Retina (tissue), 1 donor: ENCODE results near the gene UNC79.
"Not testable (repeated sequence)": the region's sequence is repeated elsewhere in the genome, so short reads cannot be mapped to it uniquely, and the experiment has no call there.

Experiments used
- DNase-seq: peaks from one replicate; pipeline ENCODE4 v3.0.0-alpha.2; 2016

Gene UNC79

DNA sequence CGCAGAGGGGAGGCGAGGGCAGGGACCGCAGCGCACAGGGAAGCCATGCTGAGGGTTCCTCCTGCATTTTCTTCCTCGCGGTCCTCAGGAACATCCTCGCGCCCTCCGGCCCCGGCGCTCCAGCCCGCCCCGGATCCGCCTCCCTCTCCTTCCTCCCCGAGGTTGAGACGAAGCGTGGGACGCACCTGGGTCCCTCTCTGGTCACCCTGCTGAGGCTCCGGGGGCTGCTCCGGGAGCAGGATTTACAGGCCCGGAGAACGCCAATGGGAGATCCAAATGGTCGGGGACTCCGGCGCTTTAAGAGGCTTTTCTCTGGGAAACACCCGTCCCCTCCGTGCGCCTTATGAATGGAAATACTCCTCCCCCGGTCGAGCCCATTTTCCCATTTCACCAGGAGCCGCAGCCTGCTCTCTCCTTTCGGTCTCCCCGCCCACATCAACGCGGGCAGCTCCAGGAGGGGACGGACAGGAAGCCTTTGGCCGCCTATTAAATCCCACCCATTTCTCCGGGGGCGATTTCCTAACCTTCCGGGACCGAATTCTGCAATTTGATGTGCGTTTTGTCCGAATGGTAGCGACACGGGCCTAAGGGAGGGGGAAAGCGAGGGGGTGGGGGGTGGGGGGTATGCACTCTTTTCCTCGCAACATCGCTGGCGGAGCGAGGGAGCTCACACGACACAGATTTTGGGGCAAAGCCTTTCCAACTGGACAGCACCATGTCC lies at the start of gene UNC79:
TSS of gene UNC79 (plus strand) at position 625 of the 721 bp plus-strand sequence. CDS start at position 716, 91 bp downstream.
- DNase-seq = peak; percentile 85

DNA sequence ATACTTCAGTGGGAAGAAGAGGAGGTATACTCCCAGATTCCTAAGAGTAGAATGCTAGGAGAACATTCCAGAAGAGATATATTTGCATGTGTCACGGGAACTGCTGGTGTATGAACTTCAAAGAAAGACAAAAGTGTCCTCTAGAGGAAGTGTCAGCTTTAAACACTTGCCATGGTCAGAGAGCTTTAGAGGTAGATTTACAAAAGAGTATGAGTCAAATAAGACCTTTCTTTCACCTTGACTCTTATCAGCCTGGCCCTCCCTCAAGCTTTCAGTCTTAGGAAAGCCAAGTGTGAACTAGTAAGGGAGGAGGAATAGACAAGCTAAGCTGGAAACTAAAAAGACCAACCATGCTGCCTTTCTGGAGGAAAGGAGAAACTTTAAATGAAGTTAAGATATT lies 49.1 kb upstream of the UNC79 start:
- no peak for DNase-seq

DNA sequence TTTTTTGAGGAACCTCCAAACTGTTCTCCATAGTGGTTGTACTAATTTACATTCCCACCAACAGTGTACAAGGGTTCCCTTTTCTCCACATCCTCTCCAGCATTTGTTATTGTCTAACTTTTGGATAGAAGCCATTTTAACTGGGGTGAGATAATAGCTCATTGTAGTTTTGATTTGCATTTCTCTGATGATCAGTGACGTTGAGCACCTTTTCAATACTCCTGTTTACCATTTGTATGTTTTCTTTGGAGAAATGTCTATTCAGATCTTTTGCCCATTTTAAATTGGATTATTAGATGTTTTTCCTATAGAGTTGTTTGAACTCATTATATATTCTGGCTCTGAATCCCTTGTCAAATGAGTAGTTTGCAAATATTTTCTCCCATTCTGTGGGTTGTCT lies 46.5 kb upstream of the UNC79 start:
- DNase-seq = not testable (repeated sequence)

DNA sequence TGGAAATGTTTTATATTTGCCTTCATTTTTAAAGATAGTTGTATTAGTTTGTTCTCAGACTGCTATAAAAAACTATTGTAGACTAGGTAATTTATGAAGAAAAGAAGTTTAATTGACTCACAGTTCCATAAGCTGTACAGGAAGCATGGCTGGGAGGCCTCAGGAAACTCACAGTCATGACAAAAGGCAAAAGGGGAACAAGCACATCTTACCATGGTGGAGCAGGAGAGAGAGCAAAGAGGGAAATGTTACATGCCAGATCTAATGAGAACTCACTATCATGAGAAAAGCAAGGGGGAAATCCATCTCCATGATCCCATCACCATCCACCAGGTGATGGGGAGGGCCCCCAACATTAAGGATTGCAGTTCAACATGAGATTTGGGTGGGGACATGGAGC lies 35.5 kb upstream of the UNC79 start:
- DNase-seq = no peak

DNA sequence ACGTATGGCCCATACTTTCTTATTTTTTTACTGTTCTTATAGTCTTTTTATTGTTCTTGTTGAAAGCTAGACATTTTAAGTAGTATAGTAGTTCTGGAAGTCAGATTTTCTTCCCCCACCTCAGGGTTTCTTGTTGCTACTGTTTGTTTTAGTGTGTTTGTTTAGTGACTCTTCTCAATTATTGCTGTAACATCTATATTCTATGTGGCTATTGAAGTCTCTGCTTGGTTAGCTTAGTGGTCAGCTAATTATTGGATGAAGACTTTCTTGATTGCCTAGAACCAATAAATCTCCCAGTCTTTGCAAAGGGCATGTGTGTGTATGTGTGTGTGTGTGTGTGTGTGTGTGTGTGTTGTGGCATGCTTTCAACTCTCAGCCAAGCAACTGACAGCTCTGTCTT lies 34.3 kb upstream of the UNC79 start:
- no peak for DNase-seq

DNA sequence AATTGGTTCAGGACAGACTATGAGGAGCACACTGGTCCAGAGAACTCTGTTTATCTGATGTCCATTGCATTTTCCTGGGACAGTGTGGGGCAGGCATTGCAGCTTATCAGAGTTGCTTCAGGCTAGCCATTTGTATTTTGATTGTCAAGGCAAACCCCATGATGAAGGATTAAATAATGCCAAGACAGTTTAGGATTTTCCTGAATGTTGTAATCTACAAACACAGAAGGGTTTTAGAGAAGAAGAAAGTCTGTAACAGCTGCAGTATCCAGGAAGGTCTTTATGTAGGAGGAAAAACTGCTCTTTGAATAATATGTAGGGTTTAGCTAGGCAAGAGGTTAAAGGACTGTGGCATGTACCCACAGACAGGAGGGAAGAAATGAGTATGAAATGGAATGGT lies 32.2 kb upstream of the UNC79 start:
- DNase-seq = no peak

DNA sequence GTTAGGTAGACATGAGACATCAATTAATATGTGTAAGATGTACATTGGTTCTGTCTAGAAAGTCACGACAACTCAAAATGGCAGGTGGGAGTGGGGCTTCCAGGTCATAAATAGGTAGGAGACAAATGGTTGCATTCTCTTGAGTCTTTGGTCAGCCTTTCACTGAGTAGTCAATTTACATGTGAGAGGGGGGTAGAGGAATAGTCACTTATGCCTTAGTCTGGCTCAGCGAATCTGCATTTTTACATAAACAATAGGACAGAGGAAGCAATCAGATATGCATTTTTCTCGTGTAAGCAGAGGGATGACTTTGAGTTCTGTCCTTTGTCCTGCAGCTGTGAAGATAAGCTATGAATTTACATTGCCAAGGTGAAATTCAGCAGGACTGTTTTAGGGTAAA lies 27.8 kb upstream of the UNC79 start:
- no peak for DNase-seq

DNA sequence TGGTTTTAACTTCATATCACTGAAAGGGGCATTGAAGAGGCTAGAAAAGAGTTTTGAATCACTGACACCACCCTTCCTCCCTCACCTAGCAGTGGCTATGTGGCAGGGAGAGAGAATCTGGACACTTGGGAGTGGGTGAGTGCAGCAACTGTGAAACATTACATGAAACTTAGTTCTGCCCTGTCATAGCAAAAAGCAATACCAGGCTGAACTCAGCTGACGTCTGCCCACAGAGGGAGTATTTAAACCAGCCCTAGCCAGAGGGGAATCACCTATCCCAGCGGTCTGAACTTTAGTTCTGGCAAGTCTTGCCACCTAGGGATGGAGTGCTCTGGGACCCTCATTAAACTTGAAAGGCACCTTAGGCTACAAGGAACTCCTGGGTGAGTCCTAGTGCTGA lies 20.7 kb upstream of the UNC79 start:
- DNase-seq = no peak

DNA sequence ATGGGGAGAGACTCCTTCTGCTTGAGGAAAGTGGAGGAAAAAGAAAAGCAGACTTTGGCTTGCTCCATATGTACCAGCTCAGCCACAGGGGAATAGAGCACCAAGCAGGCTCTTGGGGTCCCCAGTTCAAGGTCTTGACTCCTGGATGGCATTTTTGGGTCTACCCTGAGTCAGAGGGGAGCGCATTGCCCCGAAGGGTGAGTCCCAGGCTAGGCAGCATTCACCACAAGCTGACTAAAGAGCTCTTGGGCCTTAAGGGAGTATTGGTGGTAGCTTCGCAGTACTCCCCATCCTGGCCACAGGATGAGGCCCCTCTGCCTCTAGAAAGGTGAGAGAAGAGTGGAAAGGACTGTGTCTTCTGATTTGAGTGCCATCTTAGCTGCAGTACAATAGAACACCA lies 19.8 kb upstream of the UNC79 start:
- no peak for DNase-seq

DNA sequence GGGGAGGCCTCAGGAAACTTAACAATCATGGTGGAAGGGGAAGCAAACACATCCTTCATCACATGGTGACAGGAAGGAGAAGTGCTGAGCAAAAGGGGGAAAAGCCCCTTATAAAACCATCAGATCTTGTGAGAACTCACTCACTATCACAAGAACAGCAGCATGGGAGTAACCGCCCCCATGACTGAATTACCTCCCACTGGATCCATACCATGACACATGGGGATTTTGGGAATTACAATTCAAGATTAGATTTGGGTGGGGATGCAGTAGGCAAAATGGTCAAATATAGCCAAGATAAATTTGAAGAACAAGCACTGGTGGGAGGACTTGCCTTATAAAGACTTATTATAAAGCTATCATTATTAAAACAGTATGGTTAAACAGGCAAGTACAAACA lies 5.6 kb upstream of the UNC79 start:
- DNase-seq = not testable (repeated sequence)

DNA sequence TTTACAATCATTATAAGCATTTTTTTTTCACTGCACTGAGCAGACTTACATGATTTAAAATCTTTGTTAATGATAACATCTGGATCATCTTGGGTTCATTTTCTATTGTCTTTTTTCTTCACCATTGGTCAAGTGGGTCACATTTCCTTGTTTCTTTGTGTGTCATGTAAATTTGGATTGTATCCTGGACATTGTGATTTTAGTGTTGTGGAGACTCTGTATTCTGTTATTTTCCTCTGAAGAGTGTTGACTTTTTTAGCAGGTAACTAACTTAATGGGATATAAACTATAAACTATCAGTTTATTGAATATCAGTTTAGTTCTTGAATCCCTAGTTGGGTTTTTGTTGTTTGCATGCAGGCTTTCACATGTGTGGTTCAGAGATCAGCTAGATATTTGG lies 4.0 kb upstream of the UNC79 start:
- DNase-seq = no peak

DNA sequence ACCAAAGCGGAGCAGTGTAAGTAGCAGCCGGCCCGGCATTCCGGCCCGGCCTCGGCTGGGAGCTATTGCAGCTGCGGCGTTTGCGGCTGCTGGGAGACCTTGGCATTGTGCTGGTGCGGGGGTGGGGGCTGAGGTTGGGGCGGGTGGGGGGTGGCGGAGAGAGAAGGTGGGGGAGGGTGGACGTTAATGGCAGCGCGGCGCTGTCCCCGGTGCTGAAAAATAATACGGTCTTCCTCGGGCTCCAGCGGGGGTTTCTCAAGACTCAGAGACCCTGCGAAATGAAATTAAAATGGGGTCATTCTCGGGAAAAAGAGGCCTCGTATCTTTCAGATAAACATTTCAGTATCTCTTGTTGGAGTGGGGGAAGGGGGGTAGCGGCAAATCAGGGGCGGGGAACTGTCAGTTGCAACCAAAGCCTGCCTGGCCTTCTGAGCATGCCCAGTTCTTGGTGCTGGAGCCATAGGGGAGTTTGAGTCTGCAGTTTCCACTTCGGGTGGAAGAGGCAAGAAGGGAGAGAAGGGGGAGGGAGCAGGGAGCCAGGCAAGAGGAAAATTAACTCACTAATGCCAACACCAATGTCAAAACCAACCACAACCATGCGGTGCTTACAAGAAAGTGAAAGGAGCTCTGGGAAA lies 414 bp downstream of the UNC79 start:
- DNase-seq = peak; percentile 78

DNA sequence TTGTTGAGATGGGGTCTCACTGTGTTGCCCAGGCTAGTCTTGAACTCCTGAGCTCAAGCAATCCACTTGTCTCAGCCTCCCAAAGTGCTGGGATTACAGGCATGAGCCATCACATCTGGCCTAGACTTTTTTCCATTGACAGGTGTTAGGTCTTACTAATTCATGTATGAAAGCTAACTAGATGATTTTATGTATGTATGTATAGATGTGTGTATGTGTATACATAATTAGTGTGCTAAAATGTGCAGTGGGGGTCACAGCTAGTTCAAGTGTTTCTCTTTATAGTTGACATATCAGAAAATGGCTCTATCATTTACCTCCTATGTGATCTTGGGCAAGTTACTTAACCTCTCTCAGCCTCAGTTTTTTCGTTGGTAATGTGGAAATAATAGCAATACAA lies 23.5 kb downstream of the UNC79 start:
- no peak for DNase-seq

DNA sequence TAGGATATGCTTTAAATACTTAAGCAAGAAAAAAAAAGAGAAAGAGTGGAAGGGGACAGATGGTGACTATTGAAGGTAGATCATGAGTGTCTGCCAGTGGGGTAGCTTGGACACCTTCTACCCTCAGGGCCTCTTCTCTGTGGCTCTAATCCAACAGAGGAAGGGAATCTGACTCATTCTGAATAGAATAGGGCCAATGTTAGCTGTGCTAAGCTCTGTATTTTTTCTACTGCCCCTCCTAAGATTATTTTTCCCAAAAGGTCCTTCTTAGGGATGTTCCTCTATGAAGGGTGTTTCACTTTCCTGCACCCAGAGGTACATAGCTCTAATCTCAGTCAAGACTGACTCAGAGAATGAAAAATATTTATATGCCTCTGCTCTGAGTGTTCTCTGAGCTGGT lies 25.6 kb downstream of the UNC79 start:
- no peak for DNase-seq

DNA sequence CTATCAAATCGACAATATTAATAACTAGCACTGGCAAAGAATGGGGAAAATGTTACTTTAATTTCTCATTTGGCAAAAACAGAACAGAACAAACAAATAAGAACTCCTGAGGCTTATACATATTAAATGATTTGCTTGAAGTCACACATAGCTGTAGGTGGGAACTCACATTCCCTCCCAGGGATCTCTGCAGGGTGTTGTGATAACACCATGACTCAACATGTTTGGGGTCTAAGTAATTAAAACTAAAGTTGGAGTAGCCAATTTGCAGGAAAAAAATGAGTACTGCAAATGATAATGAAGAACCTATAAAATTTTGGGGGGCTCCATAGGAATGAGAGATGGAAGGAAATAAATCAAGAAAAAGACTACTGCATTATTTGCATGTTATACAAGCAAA lies 27.5 kb downstream of the UNC79 start:
- DNase-seq = no peak

DNA sequence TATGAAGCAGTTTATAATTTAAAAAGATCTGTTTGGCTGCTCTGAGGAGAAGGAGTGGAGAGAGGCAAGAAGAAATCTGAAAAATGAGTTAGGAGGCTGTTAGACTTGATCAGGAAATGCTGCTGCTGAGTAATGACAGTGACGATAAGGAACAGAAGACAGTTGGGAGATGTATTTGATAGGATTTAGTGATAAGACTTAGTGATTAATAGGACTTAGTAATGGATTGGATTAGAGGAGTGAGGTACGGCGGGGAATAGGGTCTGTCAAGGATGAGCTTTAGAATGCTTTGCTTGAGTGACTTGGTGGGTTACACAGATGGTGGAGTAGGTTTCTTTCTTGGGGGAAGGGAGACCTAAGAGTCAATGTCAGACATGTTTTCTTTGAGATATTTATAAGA lies 31.7 kb downstream of the UNC79 start:
- DNase-seq = no peak

DNA sequence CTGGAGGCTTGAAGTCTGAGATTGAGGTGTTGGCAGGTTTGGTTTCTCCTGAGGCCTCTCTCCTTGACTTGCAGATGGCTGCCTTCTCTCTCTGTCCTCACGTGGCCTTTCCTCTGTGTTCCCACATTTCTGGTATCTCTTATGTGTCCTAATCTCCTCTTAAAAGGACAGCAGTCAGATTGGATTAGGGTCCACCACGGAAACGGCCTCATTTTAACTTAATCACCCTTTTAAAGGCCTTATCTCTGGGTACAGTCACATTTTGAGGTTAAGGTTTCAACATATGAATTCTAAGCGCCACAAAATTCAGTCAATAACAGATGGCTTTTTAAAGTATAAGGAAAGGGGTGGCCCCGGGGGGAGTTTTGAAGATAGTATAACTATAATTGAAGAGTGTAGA lies 33.5 kb downstream of the UNC79 start:
- no peak for DNase-seq

DNA sequence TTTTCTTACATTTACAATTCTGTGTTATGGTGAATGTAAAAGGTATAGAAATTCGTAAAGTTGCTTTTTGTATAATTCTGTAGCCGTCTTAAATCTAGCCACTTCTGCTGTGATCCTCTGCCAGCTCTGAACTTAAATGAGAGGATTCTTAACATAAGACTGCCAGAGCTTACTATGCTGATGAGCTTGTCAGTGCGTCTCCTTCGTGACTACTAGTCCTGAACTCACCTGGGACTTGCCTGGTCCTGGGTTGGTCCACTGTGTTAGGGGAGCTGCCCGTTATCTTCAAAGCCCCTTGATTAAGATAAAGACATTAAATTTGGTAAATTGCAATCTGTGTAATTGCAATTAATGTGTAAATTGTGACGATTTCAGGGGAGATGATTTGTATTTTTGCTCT lies 44.7 kb downstream of the UNC79 start:
- no peak for DNase-seq

DNA sequence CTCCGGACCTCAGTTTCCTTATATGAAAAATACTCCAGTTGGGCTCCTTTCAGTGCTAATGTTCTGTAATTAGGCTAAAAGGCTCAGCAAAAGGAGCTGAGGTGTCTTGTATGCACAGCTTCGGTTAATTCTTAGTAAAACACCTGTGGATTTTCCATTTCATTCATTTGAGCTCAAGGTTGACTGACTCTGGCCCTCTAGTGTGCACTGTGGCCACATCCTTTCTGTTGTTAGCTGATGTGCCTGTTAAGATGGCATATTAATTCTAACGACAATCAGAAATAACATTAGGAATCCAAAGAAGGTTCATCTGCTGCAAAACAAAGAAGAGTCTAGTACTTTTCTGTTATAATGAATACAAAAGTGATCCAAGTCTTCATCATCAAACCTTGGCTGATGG lies 45.6 kb downstream of the UNC79 start:
- no peak for DNase-seq

DNA sequence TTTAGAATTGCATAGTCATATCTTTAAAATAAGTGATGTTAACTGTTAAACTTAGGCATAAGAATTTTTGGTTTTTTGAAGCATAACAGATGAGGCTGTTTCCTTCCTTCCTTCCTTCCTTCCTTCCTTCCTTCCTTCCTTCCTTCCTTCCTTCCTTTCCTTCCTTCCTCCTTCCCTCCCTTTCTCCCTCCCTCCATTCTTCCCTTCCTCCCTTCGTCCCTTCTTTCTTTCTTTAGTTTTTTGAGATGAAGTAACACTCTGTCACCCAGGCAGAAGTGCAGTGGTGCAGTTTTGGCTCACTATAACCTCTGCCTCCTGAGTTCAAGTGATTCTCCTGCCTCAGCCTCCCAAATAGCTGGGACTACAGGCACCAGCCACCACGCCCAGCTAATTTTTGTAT lies 48.3 kb downstream of the UNC79 start:
- not testable (repeated sequence) for DNase-seq

DNA sequence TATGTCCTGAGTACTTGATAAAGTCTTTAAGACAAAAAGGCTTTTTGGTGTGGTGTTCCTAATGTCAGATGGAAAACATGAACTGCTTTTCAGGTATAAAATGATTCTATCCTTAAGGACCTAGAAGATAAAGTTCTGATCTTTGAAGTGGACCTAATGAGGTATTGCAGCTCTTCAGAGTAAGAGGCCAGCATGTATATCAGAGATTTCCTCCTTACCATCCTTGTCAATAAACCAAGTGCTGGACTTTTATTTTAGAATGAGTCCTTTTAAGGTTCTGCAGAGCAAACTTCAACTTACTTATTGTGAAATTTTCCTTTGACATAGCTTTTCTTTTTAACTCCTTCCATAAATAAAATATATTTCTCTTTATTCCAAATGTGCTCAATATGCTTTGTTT lies 50.1 kb downstream of the UNC79 start:
- DNase-seq = no peak

DNA sequence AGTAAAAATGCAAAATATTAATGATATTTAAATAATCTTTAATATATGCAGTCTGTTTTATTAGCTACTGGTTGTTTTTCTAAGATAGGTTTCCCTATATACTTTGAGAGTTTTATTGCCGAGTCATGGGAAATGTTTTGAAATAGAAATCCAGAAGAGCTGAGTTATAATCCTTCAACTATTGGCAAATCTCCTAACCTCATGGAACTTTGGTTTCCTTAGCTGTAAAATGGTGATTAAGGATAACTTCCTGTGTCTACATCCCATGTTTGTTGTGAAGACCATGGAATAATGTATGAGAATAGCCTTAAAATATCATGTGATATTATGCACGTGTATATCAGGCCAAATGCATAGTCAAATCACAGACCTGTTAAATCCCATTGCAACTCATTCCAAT lies 51.0 kb downstream of the UNC79 start:
- DNase-seq = no peak

DNA sequence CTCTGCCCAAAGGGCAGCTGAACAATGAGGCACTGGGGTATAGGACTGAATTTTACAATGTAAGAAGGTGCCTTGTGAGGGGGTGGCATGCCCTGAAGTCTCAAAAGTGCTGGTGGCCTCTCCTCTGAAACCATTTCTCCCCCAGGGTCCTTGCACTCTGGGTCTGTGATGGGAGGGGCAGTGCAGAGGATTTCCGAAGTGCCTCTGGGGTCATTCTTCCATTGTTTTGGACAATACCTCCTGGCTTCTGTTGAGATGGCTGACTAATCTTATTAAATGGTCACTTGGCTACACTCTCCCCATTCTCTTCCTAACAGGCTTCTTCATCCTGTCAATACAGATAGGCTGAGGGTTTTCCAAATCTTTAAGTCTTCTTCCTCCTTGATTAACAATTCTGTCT lies 59.3 kb downstream of the UNC79 start:
- no peak for DNase-seq

DNA sequence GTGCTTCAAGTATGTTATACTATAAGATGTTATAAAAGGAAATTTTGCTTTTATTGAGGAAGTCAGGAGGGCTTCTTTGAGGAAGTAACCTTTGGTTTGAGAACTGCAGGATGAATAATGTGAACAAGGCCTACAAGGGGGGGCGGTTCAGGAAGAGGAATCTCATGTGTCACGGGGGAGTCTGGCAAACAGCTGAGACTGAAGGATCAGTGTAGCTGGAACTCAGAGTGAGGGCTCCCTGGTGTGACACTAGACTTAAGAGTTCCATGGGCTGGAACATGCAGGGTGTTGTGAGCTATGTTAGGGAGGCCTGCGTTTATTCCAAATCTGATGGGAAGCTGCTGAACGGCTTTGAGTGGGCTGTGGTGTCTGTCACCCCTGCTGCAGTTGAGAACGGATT lies 62.3 kb downstream of the UNC79 start:
- no peak for DNase-seq

DNA sequence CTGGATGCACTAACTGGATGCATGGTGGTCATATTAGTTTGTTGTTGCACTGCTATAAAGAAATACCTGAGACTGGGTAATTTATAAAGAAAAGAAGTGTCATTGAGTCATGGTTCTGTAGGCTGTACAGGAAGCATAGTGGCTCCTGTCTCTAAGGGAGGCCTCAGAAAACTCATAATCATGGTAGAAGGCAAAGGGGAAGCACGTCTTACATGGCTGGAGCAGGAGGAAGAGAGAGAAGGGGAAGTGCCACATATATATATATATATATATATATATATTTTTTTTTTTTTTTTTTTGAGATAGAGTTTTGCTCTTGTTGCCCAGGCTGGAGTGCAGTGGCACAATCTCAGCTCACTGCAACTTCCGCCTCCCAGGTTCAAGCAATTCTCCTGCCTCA lies 62.9 kb downstream of the UNC79 start:
- DNase-seq = not testable (repeated sequence)
